ENCODE data around the gene ECE1. TPM values are rescaled to one million over a fixed set of nuclear protein-coding genes. Genes with fewer than 3 reads are reported as not detected.
A peak's percentile ranks its signal among the peaks of the same experiment; 100 is the strongest.
"Not testable (repeated sequence)": the region's sequence is repeated elsewhere in the genome, so short reads cannot be mapped to it uniquely, and the experiment has no call there.

Gene ECE1
- total RNA-seq, 1 donor from 2014 or later, result 15.2 TPM

DNA sequence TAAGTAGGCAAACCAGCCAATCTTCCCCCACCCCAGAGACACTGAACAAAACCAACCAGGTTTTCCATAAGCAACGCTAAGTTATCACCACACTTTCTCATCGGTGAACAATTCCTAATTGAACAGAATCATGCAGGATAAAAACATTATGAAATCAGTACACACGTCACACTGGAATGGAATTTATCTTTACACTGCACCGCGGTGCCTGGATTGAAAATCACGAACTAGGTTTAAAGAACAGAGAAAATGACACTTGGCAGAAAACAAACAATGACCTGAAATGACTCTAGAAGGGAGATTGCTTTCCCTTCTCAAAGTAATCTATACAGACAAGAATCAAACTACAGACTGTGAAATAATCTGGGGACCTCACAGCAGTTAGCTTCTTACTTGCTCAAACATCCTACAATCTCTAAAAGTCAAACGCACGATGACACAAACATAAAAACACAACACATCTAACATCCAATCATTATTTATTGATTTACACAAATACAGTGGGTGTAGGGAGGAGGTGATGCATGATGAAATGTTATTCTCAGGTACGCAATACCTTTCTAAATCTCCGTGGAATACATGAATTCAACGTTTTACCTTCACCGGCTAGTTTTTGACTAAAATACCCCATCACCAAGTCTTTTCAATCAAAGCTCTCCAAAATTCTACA is 115.5 kb downstream of the ECE1 start:
- Mint-ChIP-seq H3K36me3 (peaks cover 18% of the 10 kb centered on the region), H3K27me3 (ENCODE audit: insufficient read depth, low read depth) (peaks cover 14% of the 10 kb centered on the region), H3K27ac (peak overlapping the region; percentile 21), H3K9me3 (no peaks in the 10 kb centered on the region), H3K4me1 (peaks cover 31% of the 10 kb centered on the region), H3K4me3 (peak overlapping the region; percentile 96)
- Histone ChIP-seq H3K27me3 (no peaks in the 10 kb centered on the region), H2AFZ (replicated peaks) (no peak overlapping the region), H3K79me2 (ENCODE audit: low read depth) (peaks cover 65% of the 10 kb centered on the region), H4K20me1 (ENCODE audit: low read depth) (peaks cover 57% of the 10 kb centered on the region), H3F3A (ENCODE audit: low read depth) (peaks cover 24% of the 10 kb centered on the region), H3K4me1 (peaks cover 19% of the 10 kb centered on the region), H3K4me3 (peak overlapping the region; percentile 100), H3K27ac (no peak overlapping the region), H3K9me3 (ENCODE audit: low read depth) (no peaks in the 10 kb centered on the region), H3K9ac (peak overlapping the region; percentile 86), H3K36me3 (peaks cover 4% of the 10 kb centered on the region), H3K4me2 (peak overlapping the region; percentile 92)
- no peak for DNase-seq (ENCODE audit: low spot score)
- no peak for TF ChIP-seq EZH2phosphoT487 (IDR thresholded peaks at IDR 0.05)
- TF ChIP-seq, protein P1, sequence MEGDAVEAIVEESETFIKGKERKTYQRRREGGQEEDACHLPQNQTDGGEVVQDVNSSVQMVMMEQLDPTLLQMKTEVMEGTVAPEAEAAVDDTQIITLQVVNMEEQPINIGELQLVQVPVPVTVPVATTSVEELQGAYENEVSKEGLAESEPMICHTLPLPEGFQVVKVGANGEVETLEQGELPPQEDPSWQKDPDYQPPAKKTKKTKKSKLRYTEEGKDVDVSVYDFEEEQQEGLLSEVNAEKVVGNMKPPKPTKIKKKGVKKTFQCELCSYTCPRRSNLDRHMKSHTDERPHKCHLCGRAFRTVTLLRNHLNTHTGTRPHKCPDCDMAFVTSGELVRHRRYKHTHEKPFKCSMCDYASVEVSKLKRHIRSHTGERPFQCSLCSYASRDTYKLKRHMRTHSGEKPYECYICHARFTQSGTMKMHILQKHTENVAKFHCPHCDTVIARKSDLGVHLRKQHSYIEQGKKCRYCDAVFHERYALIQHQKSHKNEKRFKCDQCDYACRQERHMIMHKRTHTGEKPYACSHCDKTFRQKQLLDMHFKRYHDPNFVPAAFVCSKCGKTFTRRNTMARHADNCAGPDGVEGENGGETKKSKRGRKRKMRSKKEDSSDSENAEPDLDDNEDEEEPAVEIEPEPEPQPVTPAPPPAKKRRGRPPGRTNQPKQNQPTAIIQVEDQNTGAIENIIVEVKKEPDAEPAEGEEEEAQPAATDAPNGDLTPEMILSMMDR (IDR thresholded peaks at IDR 0.05), result no peak
- no peak for TF ChIP-seq EZH2 (IDR thresholded peaks at IDR 0.05)

DNA sequence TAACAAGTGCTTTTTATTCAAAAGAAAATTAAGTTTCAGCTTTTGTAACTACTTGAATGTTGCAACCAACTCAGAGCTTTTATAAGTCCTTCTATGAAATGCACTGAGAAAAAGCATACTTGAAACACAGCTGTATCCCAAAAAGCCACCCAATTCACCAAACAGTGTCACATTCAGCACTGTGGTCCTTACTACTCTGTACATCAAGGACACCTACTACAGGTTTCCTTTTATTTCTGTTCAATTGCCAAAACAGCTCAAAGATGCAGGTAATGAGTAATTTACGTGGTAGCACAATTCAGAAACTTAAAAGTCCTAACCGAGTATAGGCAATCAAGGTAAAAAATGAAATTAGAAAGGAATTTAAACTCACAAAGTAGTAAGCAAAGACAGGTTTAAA is 116.0 kb downstream of the ECE1 start:
- Histone ChIP-seq H2AFZ (replicated peaks) (no peak overlapping the region), H3K9ac (peak overlapping the region; percentile 86), H3K9me3 (ENCODE audit: low read depth) (no peaks in the 10 kb centered on the region), H3F3A (ENCODE audit: low read depth) (peaks cover 19% of the 10 kb centered on the region), H3K27me3 (no peaks in the 10 kb centered on the region), H3K4me1 (peaks cover 19% of the 10 kb centered on the region), H3K36me3 (peaks cover 4% of the 10 kb centered on the region), H3K79me2 (ENCODE audit: low read depth) (peaks cover 70% of the 10 kb centered on the region), H3K4me2 (peak overlapping the region; percentile 92), H3K27ac (no peak overlapping the region), H3K4me3 (peak overlapping the region; percentile 100), H4K20me1 (ENCODE audit: low read depth) (peaks cover 58% of the 10 kb centered on the region)
- H3K4me3 Mint-ChIP-seq, result peak overlapping the region; percentile 96
- H3K4me1 Mint-ChIP-seq, result peaks cover 31% of the 10 kb centered on the region
- H3K27ac Mint-ChIP-seq, result no peak overlapping the region
- DNase-seq (ENCODE audit: low spot score), result no peak
- H3K36me3 Mint-ChIP-seq, result peaks cover 20% of the 10 kb centered on the region
- no peak for TF ChIP-seq EZH2 (IDR thresholded peaks at IDR 0.05)
- TF ChIP-seq, protein P1 (IDR thresholded peaks at IDR 0.05), result no peak
- no peak for TF ChIP-seq EZH2phosphoT487 (IDR thresholded peaks at IDR 0.05)
- no peaks in the 10 kb centered on the region for H3K9me3 Mint-ChIP-seq
- peaks cover 14% of the 10 kb centered on the region for H3K27me3 Mint-ChIP-seq (ENCODE audit: insufficient read depth, low read depth)

- not testable (repeated sequence) for H3K27me3 ChIP-seq; H3F3A ChIP-seq (ENCODE audit: low read depth); H3K4me3 ChIP-seq; H3K4me3 Mint-ChIP-seq; H3K27ac ChIP-seq; H2AFZ ChIP-seq (replicated peaks); H3K9me3 Mint-ChIP-seq; H3K9me3 ChIP-seq (ENCODE audit: low read depth); DNase-seq (ENCODE audit: low spot score); H3K9ac ChIP-seq; H3K27ac Mint-ChIP-seq
- Histone ChIP-seq H3K4me2 (peak overlapping the region; percentile 92), H3K4me1 (peaks cover 19% of the 10 kb centered on the region), H4K20me1 (ENCODE audit: low read depth) (peaks cover 67% of the 10 kb centered on the region), H3K36me3 (peaks cover 10% of the 10 kb centered on the region), H3K79me2 (ENCODE audit: low read depth) (peaks cover 82% of the 10 kb centered on the region)
- Mint-ChIP-seq H3K27me3 (ENCODE audit: insufficient read depth, low read depth) (peaks cover 14% of the 10 kb centered on the region), H3K36me3 (peaks cover 22% of the 10 kb centered on the region), H3K4me1 (peaks cover 31% of the 10 kb centered on the region)
These were observed 117.2 kb downstream of the ECE1 start for GRCh38 chr1:21173096-21173495.

GRCh38 chr1:21170837-21171236 is 119.4 kb downstream of the ECE1 start:
- H3K9me3 ChIP-seq (ENCODE audit: low read depth); H3K27ac Mint-ChIP-seq; H3K27me3 ChIP-seq; H3F3A ChIP-seq (ENCODE audit: low read depth); H3K9me3 Mint-ChIP-seq; H3K4me2 ChIP-seq; H3K9ac ChIP-seq; H2AFZ ChIP-seq (replicated peaks); H3K27me3 Mint-ChIP-seq (ENCODE audit: insufficient read depth, low read depth); H3K4me3 ChIP-seq; H3K4me3 Mint-ChIP-seq; H3K27ac ChIP-seq; DNase-seq (ENCODE audit: low spot score): not testable (repeated sequence)
- peaks cover 76% of the 10 kb centered on the region for H4K20me1 ChIP-seq (ENCODE audit: low read depth)
- peaks cover 19% of the 10 kb centered on the region for H3K4me1 ChIP-seq
- Mint-ChIP-seq H3K4me1 (peaks cover 27% of the 10 kb centered on the region), H3K36me3 (peaks cover 30% of the 10 kb centered on the region)
- H3K79me2 ChIP-seq (ENCODE audit: low read depth), result peaks cover 100% of the 10 kb centered on the region
- peaks cover 10% of the 10 kb centered on the region for H3K36me3 ChIP-seq
